RWPE2 (cell line): ENCODE measurements around the gene EFNA1.
"Not testable (repeated sequence)": the region's sequence is repeated elsewhere in the genome, so short reads cannot be mapped to it uniquely, and the experiment has no call there.

Experiments used
- ATAC-seq: fragments of 200-7000 bp; cut with Tn5 transposase; 3 replicates; pipeline ENCODE4 v1.9.1; 2021; ENCODE audit warnings: low read depth
- DNase-seq: peaks from one replicate; pipeline ENCODE4 v3.0.0-alpha.2; 2020; ENCODE audit warnings: low spot score
- H3K27ac ChIP-seq: fragments of 450-650 bp; 2 replicates; pipeline ENCODE4 v1.5.1; 2017; ENCODE audit warnings: mild to moderate bottlenecking; ENCODE audit not compliant: poor library complexity, severe bottlenecking
- H3K27me3 ChIP-seq: fragments of 250-450 bp; sonication (Bioruptor Pico); 2 replicates; pipeline ENCODE4 v1.5.1; 2021; ENCODE audit warnings: mild to moderate bottlenecking, moderate library complexity; ENCODE audit not compliant: insufficient read depth, poor library complexity, severe bottlenecking
- H3K36me3 ChIP-seq: fragments of 250-450 bp; sonication (Bioruptor Pico); 2 replicates; pipeline ENCODE4 v1.5.1; 2020; ENCODE audit warnings: low read depth, mild to moderate bottlenecking, moderate library complexity
- H3K4me1 ChIP-seq: fragments of 250-450 bp; sonication (Bioruptor Pico); 2 replicates; pipeline ENCODE4 v1.5.1; 2021; ENCODE audit warnings: mild to moderate bottlenecking, moderate library complexity; ENCODE audit not compliant: insufficient read depth, poor library complexity, severe bottlenecking
- H3K4me3 ChIP-seq: fragments of 250-450 bp; sonication (Bioruptor Pico); 2 replicates; pipeline ENCODE4 v1.5.1; 2021; ENCODE audit warnings: mild to moderate bottlenecking, moderate library complexity; ENCODE audit not compliant: severe bottlenecking
- H3K9me3 ChIP-seq: fragments of 250-450 bp; sonication (Bioruptor Pico); 2 replicates; pipeline ENCODE4 v1.5.1; 2021; ENCODE audit warnings: mild to moderate bottlenecking, moderate library complexity; ENCODE audit not compliant: severe bottlenecking
- CTCF ChIP-seq: fragments of 450-650 bp; IDR thresholded peaks from one replicate; pipeline ENCODE4 v1.5.1; 2017; ENCODE audit warnings: mild to moderate bottlenecking, moderate library complexity; ENCODE audit not compliant: poor library complexity, severe bottlenecking

EFNA1 gene

DNA sequence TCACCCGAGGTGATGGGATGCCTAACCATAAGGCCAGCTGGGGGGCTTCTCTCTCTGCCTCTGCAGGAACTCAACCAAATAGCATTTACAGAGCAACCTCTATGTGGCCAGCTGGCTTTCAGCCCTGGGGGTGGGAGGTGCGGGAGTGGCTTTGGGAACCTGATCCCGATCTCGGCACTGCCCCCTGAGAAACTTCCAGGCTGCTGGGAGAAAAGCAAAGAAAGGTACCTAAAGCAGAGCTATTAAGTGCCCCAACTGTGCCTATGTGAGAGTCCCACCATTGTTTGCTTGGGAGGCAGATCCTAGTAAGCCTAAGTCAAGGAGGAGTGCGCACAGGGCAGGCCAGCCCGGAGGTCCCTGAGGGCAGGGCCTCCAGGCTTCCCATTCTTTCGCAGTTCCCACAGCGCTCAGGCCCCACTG, 38.4 kb downstream of the EFNA1 start:
- H3K4me1 ChIP-seq: no peaks in the 10 kb centered on the region
- DNase-seq (no peak), ATAC-seq (no peak)
- H3K9me3 ChIP-seq: no peaks in the 10 kb centered on the region
- H3K36me3 ChIP-seq: peaks cover 12% of the 10 kb centered on the region
- H3K4me3 ChIP-seq: no peak overlapping the region
- H3K27me3 ChIP-seq: no peaks in the 10 kb centered on the region
- TF ChIP-seq CTCF: no peak
- H3K27ac ChIP-seq: no peak overlapping the region

GRCh38 chr1:155166471-155167165, 38.9 kb downstream of the EFNA1 start:
- Histone ChIP-seq H3K9me3 (no peaks in the 10 kb centered on the region), H3K27me3 (no peaks in the 10 kb centered on the region), H3K36me3 (peaks cover 17% of the 10 kb centered on the region), H3K4me1 (no peaks in the 10 kb centered on the region), H3K4me3 (no peak overlapping the region), H3K27ac (no peak overlapping the region)
- DNase-seq (no peak), ATAC-seq (no peak)
- no peak for TF ChIP-seq CTCF

GRCh38 chr1:155167166-155168104, 39.8 kb downstream of the EFNA1 start:
- Histone ChIP-seq H3K27ac (no peak overlapping the region), H3K4me1 (no peaks in the 10 kb centered on the region), H3K9me3 (no peaks in the 10 kb centered on the region), H3K36me3 (peaks cover 21% of the 10 kb centered on the region), H3K27me3 (no peaks in the 10 kb centered on the region), H3K4me3 (peak overlapping the region; percentile 4)
- ATAC-seq (peak; percentile 75), DNase-seq (peak; percentile 83)
- TF ChIP-seq CTCF: peak; percentile 94

DNA sequence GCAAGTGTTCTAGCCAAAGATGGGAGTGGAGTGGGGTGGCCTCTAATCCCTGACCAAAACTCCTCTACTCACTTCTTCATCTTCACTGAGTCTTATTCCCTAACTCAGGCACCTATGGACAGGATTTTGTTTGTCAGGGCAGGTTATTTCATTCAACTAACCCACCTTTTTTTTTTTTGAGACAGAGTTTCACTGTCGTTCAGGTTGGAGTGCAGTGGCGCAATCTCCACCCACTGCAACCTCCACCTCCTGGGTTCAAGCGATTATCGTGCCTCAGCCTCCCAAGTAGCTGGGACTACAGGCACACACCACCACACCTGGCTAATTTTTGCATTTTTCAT, 40.4 kb downstream of the EFNA1 start:
- not testable (repeated sequence) for H3K4me1 ChIP-seq, H3K9me3 ChIP-seq, H3K27me3 ChIP-seq, H3K27ac ChIP-seq, DNase-seq, ATAC-seq, H3K4me3 ChIP-seq
- TF ChIP-seq CTCF: peak; percentile 65
- peaks cover 21% of the 10 kb centered on the region for H3K36me3 ChIP-seq
